Activated gamma-delta T cell (primary cell): ENCODE results near the gene EDNRA.

Experiments used
- DNase-seq: peaks from one replicate; lab custom pipeline; 2025; lab: John Stamatoyannopoulos, UW

EDNRA gene

DNA sequence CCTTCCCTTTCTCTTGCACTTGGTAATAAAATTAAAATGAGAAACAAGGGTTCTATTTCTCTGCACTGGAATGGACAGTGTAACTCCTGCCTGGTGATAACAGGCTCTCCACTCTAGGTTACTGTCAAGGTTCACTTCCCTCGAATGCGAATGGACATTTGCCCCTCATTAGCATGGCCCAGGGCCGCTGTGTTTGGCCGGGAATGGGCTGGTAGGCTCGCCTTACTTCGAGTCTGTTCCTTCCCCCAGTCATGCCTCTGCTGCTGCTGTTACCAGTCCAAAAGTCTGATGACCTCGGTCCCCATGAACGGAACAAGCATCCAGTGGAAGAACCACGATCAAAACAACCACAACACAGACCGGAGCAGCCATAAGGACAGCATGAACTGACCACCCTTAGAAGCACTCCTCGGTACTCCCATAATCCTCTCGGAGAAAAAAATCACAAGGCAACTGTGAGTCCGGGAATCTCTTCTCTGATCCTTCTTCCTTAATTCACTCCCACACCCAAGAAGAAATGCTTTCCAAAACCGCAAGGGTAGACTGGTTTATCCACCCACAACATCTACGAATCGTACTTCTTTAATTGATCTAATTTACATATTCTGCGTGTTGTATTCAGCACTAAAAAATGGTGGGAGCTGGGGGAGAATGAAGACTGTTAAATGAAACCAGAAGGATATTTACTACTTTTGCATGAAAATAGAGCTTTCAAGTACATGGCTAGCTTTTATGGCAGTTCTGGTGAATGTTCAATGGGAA, 61.5 kb downstream of the EDNRA start:
- DNase-seq = no peak

DNA sequence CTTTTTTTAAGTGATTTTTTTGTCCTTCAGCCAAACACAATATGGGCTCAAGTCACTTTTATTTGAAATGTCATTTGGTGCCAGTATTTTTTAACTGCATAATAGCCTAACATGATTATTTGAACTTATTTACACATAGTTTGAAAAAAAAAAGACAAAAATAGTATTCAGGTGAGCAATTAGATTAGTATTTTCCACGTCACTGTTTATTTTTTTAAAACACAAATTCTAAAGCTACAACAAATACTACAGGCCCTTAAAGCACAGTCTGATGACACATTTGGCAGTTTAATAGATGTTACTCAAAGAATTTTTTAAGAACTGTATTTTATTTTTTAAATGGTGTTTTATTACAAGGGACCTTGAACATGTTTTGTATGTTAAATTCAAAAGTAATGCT, 62.1 kb downstream of the EDNRA start:
- no peak for DNase-seq

DNA sequence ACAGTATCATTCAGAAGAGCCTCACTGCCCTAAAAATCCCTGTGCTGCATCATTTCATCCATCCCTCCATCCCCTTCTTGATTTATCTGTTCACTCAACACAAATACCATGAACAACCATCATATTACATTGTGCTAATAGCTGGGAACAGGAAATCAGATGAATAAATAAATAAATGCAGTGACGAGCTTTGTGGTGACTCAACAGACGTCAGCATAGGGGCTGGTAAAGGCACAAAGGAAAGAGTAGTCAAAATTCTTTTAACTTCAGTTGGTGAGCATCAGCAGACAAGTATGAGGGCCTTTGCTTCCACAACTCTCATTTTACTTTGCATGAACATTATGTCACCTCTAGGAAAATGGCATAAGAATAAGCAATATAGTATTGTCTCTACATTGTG, 65.5 kb downstream of the EDNRA start:
- no peak for DNase-seq

DNA sequence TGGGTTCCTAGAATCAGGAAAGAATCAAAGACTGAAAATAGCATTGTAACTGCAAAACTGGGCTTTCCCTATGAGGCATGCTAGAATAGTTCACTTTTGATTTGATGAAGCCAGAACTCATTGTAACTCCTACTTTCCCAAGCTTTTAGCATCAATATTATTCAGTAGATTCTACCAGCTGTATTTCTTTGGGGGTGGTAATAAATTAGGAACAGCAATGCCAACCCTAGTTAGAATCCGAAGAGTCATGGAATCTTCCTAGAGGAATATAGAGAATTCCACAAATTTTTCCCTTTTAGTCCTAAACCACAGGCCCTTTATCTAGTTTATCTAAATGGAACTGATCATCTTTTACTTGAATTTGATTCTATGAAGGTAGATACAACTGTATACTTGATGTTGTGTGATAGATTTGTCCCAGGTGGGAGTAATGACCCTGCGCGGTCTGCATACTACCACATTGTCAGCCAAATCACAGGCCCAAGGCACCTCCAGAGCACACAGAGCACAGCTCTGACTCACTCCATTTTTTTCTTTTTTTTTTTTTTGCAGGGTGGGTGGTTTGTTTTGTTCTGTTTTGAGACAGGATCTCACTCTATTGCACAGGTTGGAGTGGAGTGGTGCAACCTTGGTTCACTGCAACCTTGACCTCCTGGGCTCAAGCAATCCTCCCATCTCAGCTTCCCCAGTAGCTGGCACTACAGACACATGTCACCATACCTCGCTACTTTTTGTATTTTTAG, 66.6 kb downstream of the EDNRA start:
- DNase-seq = no peak

DNA sequence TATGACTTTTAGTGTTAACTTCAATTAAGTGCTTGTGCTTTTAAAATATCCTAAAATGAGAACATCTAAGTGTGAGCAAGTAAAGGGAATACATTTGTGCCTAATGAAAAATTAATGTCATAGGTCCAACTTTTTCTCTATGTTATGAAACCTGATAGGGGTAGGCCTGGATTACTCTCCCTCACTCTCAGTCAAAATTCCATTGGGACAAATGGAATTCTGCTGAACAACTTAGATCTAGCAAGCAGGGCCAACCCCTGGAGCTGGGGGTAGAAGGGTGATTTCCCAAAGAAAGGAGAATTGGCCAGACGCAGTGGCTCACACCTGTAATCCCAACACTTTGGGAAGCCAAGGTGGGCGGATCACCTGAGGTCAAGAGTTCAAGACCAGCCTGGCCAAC, 67.4 kb downstream of the EDNRA start:
- no peak for DNase-seq

DNA sequence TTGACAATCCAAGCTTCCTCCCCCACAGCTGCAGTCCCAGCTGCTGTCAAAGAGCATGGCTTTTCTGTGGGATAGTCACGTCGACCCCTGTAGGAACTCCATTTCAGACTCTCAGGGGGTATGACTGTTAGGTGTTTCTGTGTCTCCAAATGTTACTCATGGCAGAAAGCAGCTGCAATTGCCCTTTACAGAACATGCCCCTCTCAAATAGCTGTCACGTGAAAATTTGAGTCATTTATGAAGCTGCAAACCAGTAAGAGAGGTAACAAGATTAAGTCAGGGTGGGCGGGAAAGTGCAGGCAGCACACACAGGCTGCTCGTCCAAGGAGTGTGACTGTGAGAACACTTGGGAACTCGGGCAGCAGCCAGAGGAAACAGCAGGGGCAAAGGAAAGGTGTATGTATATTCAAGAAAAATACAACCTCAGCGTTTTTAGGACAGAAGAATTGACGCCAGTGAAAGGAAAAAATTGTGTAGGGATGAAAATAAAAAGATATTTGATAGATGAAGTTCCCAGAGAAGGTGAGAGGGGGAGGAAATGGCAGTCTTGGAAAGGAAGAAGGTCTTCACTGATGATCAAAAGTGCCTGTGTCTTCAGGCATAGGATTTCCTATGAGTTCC, 69.8 kb downstream of the EDNRA start:
- DNase-seq = no peak

DNA sequence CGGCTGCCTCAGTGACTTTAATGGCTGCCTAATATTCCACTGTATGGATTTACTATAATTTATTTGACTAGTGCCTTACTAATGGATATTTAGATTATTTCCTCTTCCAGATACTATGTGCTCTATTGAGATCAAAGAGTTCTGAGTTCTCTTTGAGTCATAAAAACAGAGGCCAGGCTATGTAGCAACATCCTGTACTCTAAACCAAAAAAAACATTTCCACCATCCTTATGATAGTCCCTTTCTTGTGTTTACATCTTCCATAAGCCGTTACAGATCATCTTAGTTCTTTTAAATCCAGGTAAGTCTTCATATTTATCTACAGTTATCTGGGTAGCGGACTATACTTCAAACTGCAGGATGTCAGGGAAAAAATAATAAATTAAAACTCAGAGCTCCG, 79.7 kb downstream of the EDNRA start:
- DNase-seq = no peak

DNA sequence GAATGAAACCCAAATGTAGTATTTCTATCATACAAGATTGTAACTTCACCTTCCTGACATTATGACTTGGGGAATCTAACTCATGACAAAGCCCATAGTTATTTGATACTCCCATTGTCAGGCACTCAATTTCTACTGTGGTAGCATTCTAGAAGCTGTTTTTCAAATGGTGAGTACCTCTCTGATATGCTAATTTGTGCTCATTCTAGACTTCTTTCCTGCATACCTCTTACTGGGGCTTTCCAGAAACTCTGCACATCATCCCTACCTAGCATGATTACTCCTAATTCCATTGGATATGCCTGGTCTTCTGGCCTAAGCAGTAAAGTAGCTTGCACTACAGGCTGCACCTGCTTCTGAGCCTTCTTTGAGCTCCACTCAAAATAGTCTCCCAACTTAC, 85.9 kb downstream of the EDNRA start:
- no peak for DNase-seq

DNA sequence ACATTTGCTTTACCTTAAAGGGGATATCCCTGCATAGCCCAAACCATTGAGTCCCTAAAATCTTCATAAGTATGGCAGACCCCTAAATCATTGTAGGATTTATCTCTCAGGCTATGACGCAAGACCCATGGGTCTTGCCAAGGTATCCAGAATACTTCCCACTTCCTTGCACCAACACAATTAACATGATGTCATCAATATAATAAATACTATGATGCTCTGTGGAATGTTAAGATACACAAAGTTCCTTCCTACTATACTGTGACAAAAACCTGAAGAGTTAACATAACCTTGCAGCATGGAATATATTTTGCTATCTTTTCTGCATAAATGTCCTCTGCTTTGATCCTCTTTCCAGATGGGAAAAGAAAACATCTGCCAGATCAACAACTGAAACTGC, 86.4 kb downstream of the EDNRA start:
- DNase-seq = no peak

DNA sequence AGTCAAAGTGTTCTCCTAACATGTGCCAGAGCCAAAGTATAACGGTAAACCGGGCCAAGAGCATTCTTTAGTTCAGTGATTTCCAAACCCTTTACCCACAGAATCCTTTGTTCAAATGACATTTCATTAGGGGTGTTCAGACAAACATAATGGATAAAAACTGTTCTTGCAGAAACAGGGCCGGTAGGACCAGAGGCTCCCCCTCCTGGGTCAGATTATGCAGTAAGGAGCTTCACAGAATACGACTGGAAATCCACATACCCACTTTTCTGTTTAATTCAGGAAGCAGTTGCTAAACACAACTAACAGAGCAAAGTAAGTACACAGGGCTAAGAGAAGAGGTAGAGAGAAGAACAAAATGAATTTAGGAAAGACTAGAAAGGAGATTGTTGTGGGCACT, 89.7 kb downstream of the EDNRA start:
- DNase-seq = no peak

DNA sequence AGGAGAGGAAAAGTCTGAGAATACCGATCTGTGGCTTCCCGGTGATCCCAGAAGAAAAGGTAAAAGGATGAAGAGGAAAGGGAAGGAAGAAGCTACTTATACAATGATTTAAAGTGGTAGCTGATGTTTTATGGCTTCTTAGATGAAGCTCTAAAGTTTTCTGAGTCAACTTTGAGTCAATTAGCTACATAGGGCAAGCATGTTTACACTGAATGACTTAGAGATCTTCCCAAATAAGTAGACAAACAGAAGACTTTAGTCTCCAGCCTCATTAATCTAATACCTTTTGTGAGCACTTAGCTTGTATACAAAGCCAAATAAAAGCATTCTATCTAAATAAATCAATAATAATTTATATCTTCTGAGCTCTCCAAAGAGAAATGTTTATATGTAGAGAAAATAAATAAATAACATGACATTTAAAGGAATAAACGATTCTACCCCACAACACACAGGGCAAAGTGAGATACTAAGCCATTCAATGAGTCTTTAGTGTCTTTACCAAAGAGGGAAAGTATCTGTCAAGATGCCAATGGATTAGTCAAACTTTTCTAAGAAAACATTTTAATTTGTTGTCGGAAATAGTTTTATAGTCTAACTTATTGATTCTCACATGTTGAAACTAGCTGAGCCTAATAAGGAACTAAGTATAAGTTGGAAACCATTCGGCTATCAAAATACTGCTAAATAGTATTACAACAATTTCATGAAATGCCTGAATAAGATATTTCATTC, 90.3 kb downstream of the EDNRA start:
- DNase-seq = no peak

DNA sequence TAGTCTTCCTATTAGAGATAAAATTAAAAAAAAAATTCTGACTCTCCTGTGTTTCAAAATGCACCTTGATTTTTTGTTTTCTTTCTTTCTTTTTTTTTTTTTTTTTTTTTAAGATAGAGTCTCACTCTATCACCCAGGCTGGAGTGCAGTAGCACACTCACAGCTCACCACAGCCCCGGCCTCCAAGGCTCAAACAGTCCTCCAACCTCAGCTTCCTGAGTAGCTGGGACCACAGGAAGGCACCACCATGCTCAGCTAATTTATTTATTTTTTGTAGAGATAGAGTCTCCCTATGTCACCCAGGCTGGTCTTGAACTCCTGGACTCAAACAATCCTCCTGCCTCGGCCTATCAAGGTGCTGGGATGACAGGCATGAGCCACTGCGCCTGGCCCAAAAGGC, 95.2 kb downstream of the EDNRA start:
- DNase-seq = no peak

DNA sequence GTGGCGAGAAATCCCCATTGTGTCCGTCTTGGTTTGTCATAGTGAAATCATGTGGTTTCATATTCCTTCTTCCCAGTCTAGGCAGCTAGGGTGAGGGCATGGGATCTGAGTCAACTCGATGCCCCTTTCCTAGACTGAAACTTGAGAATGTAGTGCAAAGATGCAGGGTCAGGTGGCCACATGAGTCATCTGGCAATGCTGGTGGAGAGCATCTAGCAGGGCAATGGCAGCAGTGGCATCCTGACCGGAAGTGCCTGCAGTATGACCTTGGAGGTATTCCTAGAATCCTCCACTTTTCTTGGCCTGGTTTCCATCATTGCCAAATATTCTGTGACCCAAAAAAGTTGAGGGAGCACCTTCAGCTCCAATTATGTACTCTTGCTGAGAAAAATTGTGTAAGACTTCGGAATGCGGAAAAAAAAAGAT, 97.2 kb downstream of the EDNRA start:
- no peak for DNase-seq

DNA sequence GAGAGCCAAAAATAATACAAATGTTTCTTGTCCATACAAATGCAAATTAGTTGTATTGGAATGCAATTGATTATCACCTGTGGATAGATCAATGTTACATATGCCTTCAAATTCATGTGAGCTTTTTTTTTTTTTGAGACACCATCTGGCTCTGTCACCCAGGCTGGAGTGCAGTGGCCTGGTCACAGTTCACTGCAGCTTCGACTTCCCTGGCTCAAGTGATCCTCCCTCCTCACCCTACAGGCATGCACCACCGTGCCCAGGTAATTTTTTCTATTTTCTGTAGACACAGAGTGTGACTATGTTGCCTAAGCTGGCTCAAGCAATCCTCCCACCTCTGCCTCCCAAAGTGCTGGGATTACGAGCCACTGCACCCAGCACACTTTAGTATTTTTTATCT, 97.7 kb downstream of the EDNRA start:
- no peak for DNase-seq

DNA sequence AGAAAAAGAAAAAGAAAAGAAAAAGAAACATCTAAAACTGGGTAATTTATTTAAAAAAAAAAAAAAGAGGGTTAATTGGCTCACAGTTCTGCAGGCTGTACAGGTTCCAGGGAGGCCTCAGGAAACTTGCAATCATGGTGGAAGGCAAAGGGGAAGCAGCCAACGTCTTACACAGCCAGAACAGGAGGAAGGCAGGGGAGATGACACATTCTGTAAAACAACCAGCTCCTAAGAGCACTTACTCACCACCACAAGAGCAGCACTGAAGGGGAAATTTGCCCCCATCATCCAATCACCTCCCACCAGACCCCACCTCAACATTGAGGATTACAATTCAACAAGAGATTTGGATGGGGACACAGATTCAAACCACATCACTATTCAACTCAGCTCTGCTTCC, 99.5 kb downstream of the EDNRA start:
- DNase-seq = no peak

DNA sequence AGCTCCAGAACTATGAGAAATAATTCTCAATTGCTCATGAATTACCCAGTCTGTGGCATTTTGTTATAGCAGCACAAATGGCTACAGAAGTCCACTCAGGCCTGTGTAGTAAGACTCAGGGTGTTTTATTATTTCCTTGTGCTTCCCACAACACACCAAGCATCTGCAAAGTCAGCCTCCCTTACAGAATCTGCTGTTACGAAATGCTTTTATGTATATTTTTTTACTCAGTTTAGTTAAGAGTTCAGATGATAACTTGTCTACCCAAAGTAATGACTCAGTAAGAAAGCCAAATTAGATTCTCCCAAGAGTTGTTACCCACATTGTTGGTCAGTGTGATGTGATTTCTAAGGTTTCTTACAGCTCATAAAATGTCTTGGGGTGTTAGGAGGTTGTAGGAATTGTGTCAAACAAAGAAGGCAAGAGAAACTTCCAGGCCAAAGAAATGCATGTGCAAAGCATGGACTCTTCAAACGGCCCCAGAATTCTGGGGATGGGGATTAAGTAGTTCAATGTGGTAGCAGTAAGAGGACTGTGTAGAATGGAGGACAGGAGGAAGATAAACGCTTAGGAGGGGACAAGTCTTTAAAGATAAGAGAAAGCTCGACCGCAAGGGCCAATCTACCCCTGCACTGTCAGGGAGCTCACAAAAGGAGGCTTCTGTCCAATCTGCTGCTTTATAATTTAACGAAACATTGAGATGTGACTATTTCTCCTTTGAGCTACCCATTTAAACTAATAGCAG, 100.9 kb downstream of the EDNRA start:
- no peak for DNase-seq

DNA sequence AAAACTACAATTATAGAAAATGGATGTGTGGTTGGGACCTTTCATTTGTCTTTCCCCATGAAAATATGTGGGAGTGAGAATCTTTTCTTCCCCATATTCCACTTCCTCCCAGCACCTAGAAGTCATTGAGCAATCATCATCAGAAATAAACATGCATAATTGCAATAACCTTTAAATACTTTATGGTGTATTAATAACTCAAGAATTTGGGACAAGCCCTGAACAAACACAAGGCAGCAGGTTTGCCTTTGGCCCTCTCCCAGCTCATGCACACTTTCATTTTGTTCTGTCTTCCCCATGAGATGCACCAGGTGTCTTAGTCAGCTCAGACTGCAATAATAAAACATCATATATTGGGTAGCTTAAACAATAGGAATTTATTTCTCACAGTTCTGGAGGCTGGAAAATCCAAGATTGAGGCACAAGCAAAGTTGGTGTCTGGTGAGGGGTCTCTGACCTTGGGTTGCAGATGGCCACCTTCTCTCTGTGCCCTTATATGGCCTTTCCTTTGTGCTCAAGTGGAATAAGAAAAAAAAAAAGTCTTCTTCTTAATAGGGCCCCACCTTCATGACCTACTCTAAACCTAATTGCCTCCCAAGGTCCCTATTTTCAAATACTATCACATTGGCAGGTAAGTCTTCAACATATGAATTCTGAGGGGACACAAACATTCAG, 101.6 kb downstream of the EDNRA start:
- DNase-seq = no peak

DNA sequence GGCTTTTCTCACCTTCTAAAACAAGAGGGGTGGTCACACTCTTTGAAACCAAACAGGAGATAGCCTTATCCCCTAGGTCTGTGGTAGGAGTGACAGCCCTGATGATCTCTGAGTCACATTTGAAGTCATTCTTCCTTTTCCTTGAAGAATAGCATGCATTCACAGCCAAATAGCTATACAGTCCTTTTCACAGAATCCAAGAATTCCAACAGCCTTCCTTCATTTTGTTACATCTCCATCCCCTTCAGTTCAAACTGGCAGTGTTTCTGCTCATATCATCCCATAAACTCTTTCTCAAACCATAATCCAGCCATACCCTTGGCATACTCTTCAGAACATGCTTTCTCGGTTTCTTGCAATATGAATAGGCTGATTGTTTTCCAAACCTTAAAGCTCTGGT, 103.0 kb downstream of the EDNRA start:
- no peak for DNase-seq

DNA sequence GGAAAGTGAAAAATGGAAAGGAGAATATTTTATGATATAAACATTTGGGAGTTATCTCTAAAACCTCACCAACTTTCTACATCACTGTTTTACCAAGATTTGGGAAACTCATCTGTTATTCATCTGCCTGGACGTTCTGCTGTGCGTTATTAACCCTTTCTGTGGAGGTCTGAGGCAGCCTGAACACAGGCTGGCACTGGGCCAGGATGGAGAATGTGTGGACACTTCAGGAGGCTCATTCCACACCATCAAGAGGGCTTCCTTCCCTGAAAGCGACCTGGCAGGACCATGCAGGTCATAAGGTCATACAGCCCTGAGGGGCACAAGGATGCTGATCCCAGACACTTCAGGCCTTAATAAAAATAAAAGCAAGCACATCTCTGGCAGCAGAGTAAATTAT, 105.1 kb downstream of the EDNRA start:
- no peak for DNase-seq

DNA sequence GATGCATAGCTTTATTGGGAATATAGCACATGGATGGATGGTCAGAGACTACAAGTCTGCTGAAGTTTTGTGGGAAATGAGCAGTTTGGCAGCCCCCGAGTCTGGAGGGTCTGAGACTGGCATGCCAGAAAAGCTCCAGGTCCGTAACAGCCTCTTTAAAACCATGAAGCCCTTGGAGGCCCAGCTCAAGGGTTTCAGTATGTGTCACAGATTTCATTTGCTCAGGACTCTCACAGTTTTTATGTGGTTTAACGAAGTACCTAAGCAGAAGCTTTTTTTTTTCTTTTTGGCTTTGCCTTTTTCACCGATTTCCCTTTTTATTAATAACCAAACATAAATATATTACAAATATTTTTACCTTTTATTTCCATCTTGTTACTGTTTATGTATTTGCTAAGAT, 105.7 kb downstream of the EDNRA start:
- no peak for DNase-seq

DNA sequence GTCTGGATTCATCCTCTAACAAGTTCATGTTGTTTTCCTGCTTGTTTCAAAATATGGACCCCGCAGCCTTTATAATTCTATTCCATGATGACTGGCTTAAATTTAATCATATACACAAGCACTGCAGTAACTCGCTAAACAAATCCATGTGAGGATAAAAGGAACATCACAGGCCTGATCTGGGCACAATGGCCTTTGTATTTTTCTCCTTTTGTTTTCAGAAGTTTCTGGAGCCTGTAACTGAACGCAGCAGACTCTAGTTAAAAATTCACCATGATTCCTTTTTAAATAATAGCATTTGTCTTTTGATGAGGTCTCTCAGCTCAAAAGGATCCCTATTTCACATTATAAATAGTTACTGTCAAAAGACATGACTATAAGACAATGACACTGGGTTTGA, 106.1 kb downstream of the EDNRA start:
- DNase-seq = no peak
